A673 (cell line): ENCODE results near the gene POLR3G.

ENCODE experiments used
- CTCF ChIP-seq: fragments of 300-800, 200-600 bp; sonication (generic); conservative IDR thresholded peaks from 2 replicates; pipeline ENCODE4 v1.5.1; 2017; ENCODE audit warnings: low read depth, mild to moderate bottlenecking, antibody characterized with exemption, low read length, moderate library complexity, mixed read lengths
- EZH2 ChIP-seq: fragments of 200-600 bp; sonication (generic); IDR thresholded peaks from 2 replicates; pipeline ENCODE4 v1.6.1; 2017; ENCODE audit warnings: borderline replicate concordance, low read depth, mild to moderate bottlenecking, mixed read lengths, antibody characterized with exemption, low read length; ENCODE audit not compliant: poor library complexity, severe bottlenecking

- no peak for TF ChIP-seq EZH2
- no peak for TF ChIP-seq CTCF
Observed at GRCh38 chr5:90533794-90534193, 59.1 kb downstream of the POLR3G start.
